ENCODE data around the gene GFOD1.
"Not testable (repeated sequence)": the region's sequence is repeated elsewhere in the genome, so short reads cannot be mapped to it uniquely, and the experiment has no call there.

Gene GFOD1

GRCh38 chr6:13348334-13349113 is 138.9 kb downstream of the GFOD1 start:
- no peak for DNase-seq

- DNase-seq = no peak
Observed at GRCh38 chr6:13346245-13346644, 141.2 kb downstream of the GFOD1 start.

GRCh38 chr6:13342414-13343019 is 144.9 kb downstream of the GFOD1 start:
- DNase-seq = no peak

- no peak for DNase-seq
Observed at GRCh38 chr6:13339863-13340630, 147.4 kb downstream of the GFOD1 start.

- no peak for DNase-seq
Observed at GRCh38 chr6:13338038-13338437, 149.4 kb downstream of the GFOD1 start.

GRCh38 chr6:13336553-13336952 is 150.8 kb downstream of the GFOD1 start:
- DNase-seq = peak; percentile 83

GRCh38 chr6:13334953-13335352 is 152.4 kb downstream of the GFOD1 start:
- no peak for DNase-seq

GRCh38 chr6:13332349-13332706 is 155.1 kb downstream of the GFOD1 start:
- DNase-seq = no peak

GRCh38 chr6:13331516-13332348 is 155.7 kb downstream of the GFOD1 start:
- DNase-seq = no peak

- no peak for DNase-seq
Observed at GRCh38 chr6:13328875-13329183, 158.6 kb downstream of the GFOD1 start.

GRCh38 chr6:13328076-13328874 is 159.1 kb downstream of the GFOD1 start, which contains the start of gene TBC1D7:
Gene TBC1D7 (minus strand): TSS chr6:13328537. CDS start chr6:13326898, 1,639 bp downstream.
- peak; percentile 91 for DNase-seq

GRCh38 chr6:13327691-13328075 is 159.7 kb downstream of the GFOD1 start:
- DNase-seq = no peak

- not testable (repeated sequence) for DNase-seq
Observed at GRCh38 chr6:13326031-13326586, 161.3 kb downstream of the GFOD1 start.

- DNase-seq = no peak
Observed at GRCh38 chr6:13319891-13320564, 167.4 kb downstream of the GFOD1 start.

- DNase-seq = no peak
Observed at GRCh38 chr6:13318821-13319220, 168.6 kb downstream of the GFOD1 start.

- DNase-seq = no peak
Observed at GRCh38 chr6:13315896-13316295, 171.5 kb downstream of the GFOD1 start.

- DNase-seq = no peak
Observed at GRCh38 chr6:13314806-13315205, 172.6 kb downstream of the GFOD1 start.

GRCh38 chr6:13311155-13311554 is 176.2 kb downstream of the GFOD1 start:
- DNase-seq = no peak

GRCh38 chr6:13308332-13308731 is 179.1 kb downstream of the GFOD1 start:
- no peak for DNase-seq

Data from stimulated activated CD4-positive, alpha-beta T cell treated with anti-CD3 and anti-CD28 coated beads, Interleukin-12 subunit alpha, Interleukin-12 subunit beta, amount 100 ng/mL, for 4 hours (primary cell).